ENCODE measurements around the gene LCP2.

Gene LCP2

DNA sequence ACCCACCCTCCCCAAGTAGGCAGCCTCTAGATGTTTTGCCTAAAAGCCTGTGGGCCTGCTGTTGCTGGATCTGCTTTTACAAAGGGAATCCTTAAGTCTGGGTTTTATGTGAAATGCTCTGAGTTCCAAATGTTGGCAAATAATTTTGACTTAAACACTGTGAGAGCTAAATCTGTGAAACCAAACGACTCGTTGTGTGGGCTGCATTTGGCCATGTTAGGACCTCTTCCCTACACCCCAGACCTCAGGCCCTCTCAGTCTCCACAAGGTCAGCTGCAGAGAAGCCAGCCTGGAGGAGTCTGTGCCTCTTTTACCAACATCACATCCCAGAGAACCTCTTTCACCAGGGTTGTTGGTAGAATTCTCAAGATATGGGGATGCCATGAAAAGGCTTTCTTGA, 9.4 kb downstream of the LCP2 start:
- TF ChIP-seq, protein P1, sequence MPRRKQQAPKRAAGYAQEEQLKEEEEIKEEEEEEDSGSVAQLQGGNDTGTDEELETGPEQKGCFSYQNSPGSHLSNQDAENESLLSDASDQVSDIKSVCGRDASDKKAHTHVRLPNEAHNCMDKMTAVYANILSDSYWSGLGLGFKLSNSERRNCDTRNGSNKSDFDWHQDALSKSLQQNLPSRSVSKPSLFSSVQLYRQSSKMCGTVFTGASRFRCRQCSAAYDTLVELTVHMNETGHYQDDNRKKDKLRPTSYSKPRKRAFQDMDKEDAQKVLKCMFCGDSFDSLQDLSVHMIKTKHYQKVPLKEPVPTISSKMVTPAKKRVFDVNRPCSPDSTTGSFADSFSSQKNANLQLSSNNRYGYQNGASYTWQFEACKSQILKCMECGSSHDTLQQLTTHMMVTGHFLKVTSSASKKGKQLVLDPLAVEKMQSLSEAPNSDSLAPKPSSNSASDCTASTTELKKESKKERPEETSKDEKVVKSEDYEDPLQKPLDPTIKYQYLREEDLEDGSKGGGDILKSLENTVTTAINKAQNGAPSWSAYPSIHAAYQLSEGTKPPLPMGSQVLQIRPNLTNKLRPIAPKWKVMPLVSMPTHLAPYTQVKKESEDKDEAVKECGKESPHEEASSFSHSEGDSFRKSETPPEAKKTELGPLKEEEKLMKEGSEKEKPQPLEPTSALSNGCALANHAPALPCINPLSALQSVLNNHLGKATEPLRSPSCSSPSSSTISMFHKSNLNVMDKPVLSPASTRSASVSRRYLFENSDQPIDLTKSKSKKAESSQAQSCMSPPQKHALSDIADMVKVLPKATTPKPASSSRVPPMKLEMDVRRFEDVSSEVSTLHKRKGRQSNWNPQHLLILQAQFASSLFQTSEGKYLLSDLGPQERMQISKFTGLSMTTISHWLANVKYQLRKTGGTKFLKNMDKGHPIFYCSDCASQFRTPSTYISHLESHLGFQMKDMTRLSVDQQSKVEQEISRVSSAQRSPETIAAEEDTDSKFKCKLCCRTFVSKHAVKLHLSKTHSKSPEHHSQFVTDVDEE (CRISPR knock-in tag; IDR thresholded peaks at IDR 0.05), result no peak
- TF ChIP-seq RARB (CRISPR knock-in tag; IDR thresholded peaks at IDR 0.05) (no peak), GLIS3 (CRISPR knock-in tag; IDR thresholded peaks at IDR 0.05) (no peak), ESRRG (CRISPR knock-in tag; IDR thresholded peaks at IDR 0.05) (no peak), ZFP3 (CRISPR knock-in tag; IDR thresholded peaks at IDR 0.05) (no peak), SNAI2 (CRISPR knock-in tag; IDR thresholded peaks at IDR 0.05) (no peak), TOX (CRISPR knock-in tag; IDR thresholded peaks at IDR 0.05; ENCODE audit: borderline replicate concordance) (no peak), BACH2 (CRISPR knock-in tag; IDR thresholded peaks at IDR 0.05; ENCODE audit: borderline replicate concordance) (no peak), OSR1 (CRISPR knock-in tag; IDR thresholded peaks at IDR 0.05) (no peak), ZC3H10 (CRISPR knock-in tag; IDR thresholded peaks at IDR 0.05) (no peak), TCF4 (CRISPR knock-in tag; IDR thresholded peaks at IDR 0.05; ENCODE audit: borderline replicate concordance) (no peak)
- TF ChIP-seq, protein P2, sequence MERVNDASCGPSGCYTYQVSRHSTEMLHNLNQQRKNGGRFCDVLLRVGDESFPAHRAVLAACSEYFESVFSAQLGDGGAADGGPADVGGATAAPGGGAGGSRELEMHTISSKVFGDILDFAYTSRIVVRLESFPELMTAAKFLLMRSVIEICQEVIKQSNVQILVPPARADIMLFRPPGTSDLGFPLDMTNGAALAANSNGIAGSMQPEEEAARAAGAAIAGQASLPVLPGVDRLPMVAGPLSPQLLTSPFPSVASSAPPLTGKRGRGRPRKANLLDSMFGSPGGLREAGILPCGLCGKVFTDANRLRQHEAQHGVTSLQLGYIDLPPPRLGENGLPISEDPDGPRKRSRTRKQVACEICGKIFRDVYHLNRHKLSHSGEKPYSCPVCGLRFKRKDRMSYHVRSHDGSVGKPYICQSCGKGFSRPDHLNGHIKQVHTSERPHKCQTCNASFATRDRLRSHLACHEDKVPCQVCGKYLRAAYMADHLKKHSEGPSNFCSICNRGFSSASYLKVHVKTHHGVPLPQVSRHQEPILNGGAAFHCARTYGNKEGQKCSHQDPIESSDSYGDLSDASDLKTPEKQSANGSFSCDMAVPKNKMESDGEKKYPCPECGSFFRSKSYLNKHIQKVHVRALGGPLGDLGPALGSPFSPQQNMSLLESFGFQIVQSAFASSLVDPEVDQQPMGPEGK (CRISPR knock-in tag; IDR thresholded peaks at IDR 0.05; ENCODE audit: borderline replicate concordance), result no peak
- no peak for ATAC-seq

DNA sequence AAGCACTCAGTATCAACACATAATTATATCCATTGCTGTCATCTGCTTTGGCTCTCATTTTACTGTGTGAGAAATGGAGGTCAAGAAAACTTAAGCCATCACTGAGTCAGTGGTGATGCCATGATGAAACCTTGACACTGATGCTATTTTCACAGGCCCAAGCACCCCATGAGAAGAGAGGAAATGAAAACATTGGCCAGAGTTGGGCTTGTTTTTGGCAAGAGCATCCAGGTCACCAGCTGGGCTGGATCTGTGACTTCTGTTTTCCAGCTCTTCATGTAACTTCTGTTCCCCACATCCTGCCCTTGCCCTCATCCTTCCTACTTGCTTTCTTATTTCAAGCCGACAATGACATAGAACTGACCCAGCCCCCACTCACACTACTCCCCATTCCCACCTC, 10.0 kb downstream of the LCP2 start:
- ATAC-seq, result no peak

More for the DNA sequence above, 10.0 kb downstream of the LCP2 start:
- TF ChIP-seq ZFP30 (CRISPR knock-in tag; IDR thresholded peaks at IDR 0.05) (no peak), GLIS3 (CRISPR knock-in tag; IDR thresholded peaks at IDR 0.05) (no peak), PPARA (CRISPR knock-in tag; IDR thresholded peaks at IDR 0.05; ENCODE audit: borderline replicate concordance) (no peak), TOX (CRISPR knock-in tag; IDR thresholded peaks at IDR 0.05; ENCODE audit: borderline replicate concordance) (no peak), SNAI2 (CRISPR knock-in tag; IDR thresholded peaks at IDR 0.05) (no peak), ZNF8 (CRISPR knock-in tag; IDR thresholded peaks at IDR 0.05) (no peak), ZC3H10 (CRISPR knock-in tag; IDR thresholded peaks at IDR 0.05) (no peak), OSR1 (CRISPR knock-in tag; IDR thresholded peaks at IDR 0.05) (no peak), TCF4 (CRISPR knock-in tag; IDR thresholded peaks at IDR 0.05; ENCODE audit: borderline replicate concordance) (no peak), ZFP3 (CRISPR knock-in tag; IDR thresholded peaks at IDR 0.05) (no peak), CSDC2 (CRISPR knock-in tag; IDR thresholded peaks at IDR 0.05) (no peak), ESRRG (CRISPR knock-in tag; IDR thresholded peaks at IDR 0.05) (no peak), ZNF70 (CRISPR knock-in tag; IDR thresholded peaks at IDR 0.05) (no peak), BACH2 (CRISPR knock-in tag; IDR thresholded peaks at IDR 0.05; ENCODE audit: borderline replicate concordance) (no peak)
- TF ChIP-seq, protein P1 (CRISPR knock-in tag; IDR thresholded peaks at IDR 0.05), result no peak
- TF ChIP-seq, protein P3, sequence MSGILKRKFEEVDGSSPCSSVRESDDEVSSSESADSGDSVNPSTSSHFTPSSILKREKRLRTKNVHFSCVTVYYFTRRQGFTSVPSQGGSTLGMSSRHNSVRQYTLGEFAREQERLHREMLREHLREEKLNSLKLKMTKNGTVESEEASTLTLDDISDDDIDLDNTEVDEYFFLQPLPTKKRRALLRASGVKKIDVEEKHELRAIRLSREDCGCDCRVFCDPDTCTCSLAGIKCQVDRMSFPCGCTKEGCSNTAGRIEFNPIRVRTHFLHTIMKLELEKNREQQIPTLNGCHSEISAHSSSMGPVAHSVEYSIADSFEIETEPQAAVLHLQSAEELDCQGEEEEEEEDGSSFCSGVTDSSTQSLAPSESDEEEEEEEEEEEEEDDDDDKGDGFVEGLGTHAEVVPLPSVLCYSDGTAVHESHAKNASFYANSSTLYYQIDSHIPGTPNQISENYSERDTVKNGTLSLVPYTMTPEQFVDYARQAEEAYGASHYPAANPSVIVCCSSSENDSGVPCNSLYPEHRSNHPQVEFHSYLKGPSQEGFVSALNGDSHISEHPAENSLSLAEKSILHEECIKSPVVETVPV (CRISPR knock-in tag; IDR thresholded peaks at IDR 0.05), result no peak
- TF ChIP-seq, protein P2 (CRISPR knock-in tag; IDR thresholded peaks at IDR 0.05; ENCODE audit: borderline replicate concordance), result no peak
- TF ChIP-seq, protein P4, sequence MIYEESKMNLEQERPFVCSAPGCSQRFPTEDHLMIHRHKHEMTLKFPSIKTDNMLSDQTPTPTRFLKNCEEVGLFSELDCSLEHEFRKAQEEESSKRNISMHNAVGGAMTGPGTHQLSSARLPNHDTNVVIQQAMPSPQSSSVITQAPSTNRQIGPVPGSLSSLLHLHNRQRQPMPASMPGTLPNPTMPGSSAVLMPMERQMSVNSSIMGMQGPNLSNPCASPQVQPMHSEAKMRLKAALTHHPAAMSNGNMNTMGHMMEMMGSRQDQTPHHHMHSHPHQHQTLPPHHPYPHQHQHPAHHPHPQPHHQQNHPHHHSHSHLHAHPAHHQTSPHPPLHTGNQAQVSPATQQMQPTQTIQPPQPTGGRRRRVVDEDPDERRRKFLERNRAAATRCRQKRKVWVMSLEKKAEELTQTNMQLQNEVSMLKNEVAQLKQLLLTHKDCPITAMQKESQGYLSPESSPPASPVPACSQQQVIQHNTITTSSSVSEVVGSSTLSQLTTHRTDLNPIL (CRISPR knock-in tag; IDR thresholded peaks at IDR 0.05; ENCODE audit: low read depth), result no peak

All from SK-N-SH treated with all-trans-retinoic acid at 6 μM for 48 hours (cell line).